ENCODE measurements around the gene APOA4. TPM values are rescaled to one million over a fixed set of nuclear protein-coding genes. Genes with fewer than 3 reads are reported as not detected.

Gene APOA4
- total RNA-seq, 2 donors from 2014 or later = 0.35 to 0.38 TPM

DNA sequence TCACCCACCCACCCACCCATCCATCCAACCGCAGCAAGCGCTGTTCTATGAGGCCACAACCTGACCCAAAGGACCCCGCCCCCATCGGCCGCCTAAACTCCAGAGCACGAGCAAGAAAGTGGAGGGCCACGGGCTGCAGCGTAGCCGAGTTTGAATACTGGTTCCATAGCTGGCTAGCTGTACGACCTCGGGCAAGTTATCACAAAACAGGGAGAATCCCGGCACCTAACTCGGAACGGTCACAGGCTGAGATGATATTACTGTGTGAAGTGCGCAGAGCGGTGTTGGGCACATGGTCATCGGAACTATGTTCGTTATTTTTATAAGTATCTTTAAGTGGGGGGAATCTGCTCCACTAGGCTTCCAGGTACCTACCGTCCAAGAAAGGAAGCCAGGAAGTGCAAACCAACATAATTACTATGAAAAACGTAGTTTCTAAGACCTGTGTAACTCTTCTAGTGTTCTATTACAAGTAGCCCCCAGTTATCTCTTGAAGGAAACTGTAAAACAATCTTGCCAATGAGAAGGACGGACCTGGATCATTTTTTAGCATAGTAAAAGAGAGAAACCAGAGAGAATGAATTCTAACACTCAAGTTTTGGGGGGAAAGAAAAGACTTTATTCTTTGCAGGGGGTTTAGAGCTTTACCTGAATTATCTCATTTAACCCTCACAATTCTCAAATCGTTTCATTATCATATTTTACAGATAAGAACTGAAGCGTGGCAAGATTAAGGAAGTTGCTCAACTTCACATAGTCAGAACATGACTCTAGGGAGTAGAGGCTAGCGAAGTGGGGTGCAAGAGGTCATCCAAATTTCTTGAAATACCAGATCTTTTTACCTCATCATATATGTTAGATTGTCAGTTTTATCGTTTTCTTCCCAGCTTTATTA lies 49.7 kb downstream of the APOA4 start:
- Mint-ChIP-seq H3K27ac (peak overlapping the region; percentile 99), H3K27me3 (ENCODE audit: insufficient read depth) (no peaks in the 10 kb centered on the region), H3K4me1 (peaks cover 19% of the 10 kb centered on the region), H3K4me3 (peak overlapping the region; percentile 87), H3K36me3 (ENCODE audit: low read depth) (peaks cover 37% of the 10 kb centered on the region), H3K9me3 (no peaks in the 10 kb centered on the region)
- DNase-seq = no peak
- Histone ChIP-seq H3K9ac (ENCODE audit: extremely low read depth, low read length, poor library complexity, severe bottlenecking) (no peak overlapping the region), H3K36me3 (ENCODE audit: control insufficient read depth, insufficient read depth, low read length) (peaks cover 39% of the 10 kb centered on the region), H3K27ac (ENCODE audit: low read depth, low read length) (no peak overlapping the region), H3K27me3 (ENCODE audit: control insufficient read depth, insufficient read depth, low read length, poor library complexity, severe bottlenecking) (no peaks in the 10 kb centered on the region), H3K4me1 (ENCODE audit: control insufficient read depth, insufficient read depth, low read length) (no peaks in the 10 kb centered on the region), H3K4me3 (ENCODE audit: low read length) (peak overlapping the region; percentile 90), H3K9me3 (ENCODE audit: control insufficient read depth, low read length) (no peaks in the 10 kb centered on the region)
- WGBS, 2 experiments (ENCODE audit: insufficient coverage in 1 of 2, insufficient read length in 1 of 2) = 8 to 15% methylated on average over 7 to 24 of the region's 25 CpGs
- TF ChIP-seq, protein P1, sequence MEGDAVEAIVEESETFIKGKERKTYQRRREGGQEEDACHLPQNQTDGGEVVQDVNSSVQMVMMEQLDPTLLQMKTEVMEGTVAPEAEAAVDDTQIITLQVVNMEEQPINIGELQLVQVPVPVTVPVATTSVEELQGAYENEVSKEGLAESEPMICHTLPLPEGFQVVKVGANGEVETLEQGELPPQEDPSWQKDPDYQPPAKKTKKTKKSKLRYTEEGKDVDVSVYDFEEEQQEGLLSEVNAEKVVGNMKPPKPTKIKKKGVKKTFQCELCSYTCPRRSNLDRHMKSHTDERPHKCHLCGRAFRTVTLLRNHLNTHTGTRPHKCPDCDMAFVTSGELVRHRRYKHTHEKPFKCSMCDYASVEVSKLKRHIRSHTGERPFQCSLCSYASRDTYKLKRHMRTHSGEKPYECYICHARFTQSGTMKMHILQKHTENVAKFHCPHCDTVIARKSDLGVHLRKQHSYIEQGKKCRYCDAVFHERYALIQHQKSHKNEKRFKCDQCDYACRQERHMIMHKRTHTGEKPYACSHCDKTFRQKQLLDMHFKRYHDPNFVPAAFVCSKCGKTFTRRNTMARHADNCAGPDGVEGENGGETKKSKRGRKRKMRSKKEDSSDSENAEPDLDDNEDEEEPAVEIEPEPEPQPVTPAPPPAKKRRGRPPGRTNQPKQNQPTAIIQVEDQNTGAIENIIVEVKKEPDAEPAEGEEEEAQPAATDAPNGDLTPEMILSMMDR (conservative IDR thresholded peaks at IDR 0.05) = no peak

GRCh38 chr11:116772443-116773202 lies 50.5 kb downstream of the APOA4 start, which contains the start of gene BUD13:
Gene BUD13, minus strand, starts transcription at chr11:116772987. Its CDS starts 23 bp downstream, at chr11:116772964.
- TF ChIP-seq, protein P1 (conservative IDR thresholded peaks at IDR 0.05) = no peak

GRCh38 chr11:116771935-116772334 lies 51.2 kb downstream of the APOA4 start:
- no peaks in the 10 kb centered on the region for H3K4me1 ChIP-seq (ENCODE audit: control insufficient read depth, insufficient read depth, low read length)
- Mint-ChIP-seq H3K27ac (peak overlapping the region; percentile 99), H3K4me1 (peaks cover 19% of the 10 kb centered on the region), H3K4me3 (peak overlapping the region; percentile 87), H3K36me3 (ENCODE audit: low read depth) (peaks cover 24% of the 10 kb centered on the region), H3K9me3 (no peaks in the 10 kb centered on the region), H3K27me3 (ENCODE audit: insufficient read depth) (no peaks in the 10 kb centered on the region)
- H3K36me3 ChIP-seq (ENCODE audit: control insufficient read depth, insufficient read depth, low read length) = peaks cover 30% of the 10 kb centered on the region
- H3K9ac ChIP-seq (ENCODE audit: extremely low read depth, low read length, poor library complexity, severe bottlenecking) = peak overlapping the region; percentile 75
- no peaks in the 10 kb centered on the region for H3K27me3 ChIP-seq (ENCODE audit: control insufficient read depth, insufficient read depth, low read length, poor library complexity, severe bottlenecking)
- no peaks in the 10 kb centered on the region for H3K9me3 ChIP-seq (ENCODE audit: control insufficient read depth, low read length)
- TF ChIP-seq, protein P1 (conservative IDR thresholded peaks at IDR 0.05) = no peak
- no peak for DNase-seq
- 20 to 29% methylated on average over 1 to 2 of the region's 2 CpGs for WGBS, 2 experiments (ENCODE audit: insufficient coverage in 1 of 2, insufficient read length in 1 of 2)
- peak overlapping the region; percentile 91 for H3K4me3 ChIP-seq (ENCODE audit: low read length)
- peak overlapping the region; percentile 76 for H3K27ac ChIP-seq (ENCODE audit: low read depth, low read length)

More at GRCh38 chr11:116772443-116773202, 50.5 kb downstream of the APOA4 start, which contains the start of gene BUD13:
- Histone ChIP-seq H3K4me3 (ENCODE audit: low read length) (peak within 1 kb of the TSS; percentile 91), H3K27me3 (ENCODE audit: control insufficient read depth, insufficient read depth, low read length, poor library complexity, severe bottlenecking) (no peaks in the 10 kb centered on the region), H3K9me3 (ENCODE audit: control insufficient read depth, low read length) (no peaks in the 10 kb centered on the region), H3K36me3 (ENCODE audit: control insufficient read depth, insufficient read depth, low read length) (peaks cover 37% of the 10 kb centered on the region), H3K9ac (ENCODE audit: extremely low read depth, low read length, poor library complexity, severe bottlenecking) (peak within 1 kb of the TSS; percentile 75), H3K4me1 (ENCODE audit: control insufficient read depth, insufficient read depth, low read length) (no peaks in the 10 kb centered on the region), H3K27ac (ENCODE audit: low read depth, low read length) (peak within 1 kb of the TSS; percentile 76)
- DNase-seq = peak; percentile 97
- WGBS, 2 experiments (ENCODE audit: insufficient coverage in 1 of 2, insufficient read length in 1 of 2) = 0% methylated on average over 22 to 73 of the region's 73 CpGs
- H3K27me3 Mint-ChIP-seq (ENCODE audit: insufficient read depth) = no peaks in the 10 kb centered on the region
- peak within 1 kb of the TSS; percentile 99 for H3K27ac Mint-ChIP-seq
- no peaks in the 10 kb centered on the region for H3K9me3 Mint-ChIP-seq
- peaks cover 31% of the 10 kb centered on the region for H3K36me3 Mint-ChIP-seq (ENCODE audit: low read depth)
- H3K4me1 Mint-ChIP-seq = peaks cover 19% of the 10 kb centered on the region
- peak within 1 kb of the TSS; percentile 87 for H3K4me3 Mint-ChIP-seq
